ENCODE results near the gene MYEOV.

DNA sequence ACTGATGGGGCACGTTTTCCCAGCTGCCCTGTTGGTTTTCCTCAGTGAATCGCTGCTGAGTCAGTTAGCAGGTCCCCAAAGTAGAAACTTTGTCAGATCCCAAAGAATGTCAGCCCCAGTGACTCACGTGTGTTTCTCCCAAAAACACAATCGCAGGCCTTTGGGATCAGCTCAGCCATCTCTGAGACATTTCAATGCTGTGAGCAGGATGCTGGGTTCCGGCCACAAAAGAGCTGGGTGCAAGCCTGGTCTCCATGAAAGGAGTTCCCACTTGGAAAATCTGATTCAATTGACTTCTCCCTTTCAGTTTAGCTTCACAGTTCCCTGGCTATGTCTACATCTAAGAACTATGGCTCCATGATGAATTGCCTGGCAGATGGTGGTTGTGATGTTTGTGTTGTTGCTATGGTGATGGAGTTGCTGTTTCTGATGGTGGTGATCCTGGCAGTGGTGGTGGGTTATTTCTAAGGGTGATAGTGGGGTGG lies 28.0 kb downstream of the MYEOV start:
- TF ChIP-seq, protein P1, sequence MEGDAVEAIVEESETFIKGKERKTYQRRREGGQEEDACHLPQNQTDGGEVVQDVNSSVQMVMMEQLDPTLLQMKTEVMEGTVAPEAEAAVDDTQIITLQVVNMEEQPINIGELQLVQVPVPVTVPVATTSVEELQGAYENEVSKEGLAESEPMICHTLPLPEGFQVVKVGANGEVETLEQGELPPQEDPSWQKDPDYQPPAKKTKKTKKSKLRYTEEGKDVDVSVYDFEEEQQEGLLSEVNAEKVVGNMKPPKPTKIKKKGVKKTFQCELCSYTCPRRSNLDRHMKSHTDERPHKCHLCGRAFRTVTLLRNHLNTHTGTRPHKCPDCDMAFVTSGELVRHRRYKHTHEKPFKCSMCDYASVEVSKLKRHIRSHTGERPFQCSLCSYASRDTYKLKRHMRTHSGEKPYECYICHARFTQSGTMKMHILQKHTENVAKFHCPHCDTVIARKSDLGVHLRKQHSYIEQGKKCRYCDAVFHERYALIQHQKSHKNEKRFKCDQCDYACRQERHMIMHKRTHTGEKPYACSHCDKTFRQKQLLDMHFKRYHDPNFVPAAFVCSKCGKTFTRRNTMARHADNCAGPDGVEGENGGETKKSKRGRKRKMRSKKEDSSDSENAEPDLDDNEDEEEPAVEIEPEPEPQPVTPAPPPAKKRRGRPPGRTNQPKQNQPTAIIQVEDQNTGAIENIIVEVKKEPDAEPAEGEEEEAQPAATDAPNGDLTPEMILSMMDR (IDR thresholded peaks at IDR 0.05; ENCODE audit: low read depth, low read length, missing input control): no peak
- TF ChIP-seq, protein P2, sequence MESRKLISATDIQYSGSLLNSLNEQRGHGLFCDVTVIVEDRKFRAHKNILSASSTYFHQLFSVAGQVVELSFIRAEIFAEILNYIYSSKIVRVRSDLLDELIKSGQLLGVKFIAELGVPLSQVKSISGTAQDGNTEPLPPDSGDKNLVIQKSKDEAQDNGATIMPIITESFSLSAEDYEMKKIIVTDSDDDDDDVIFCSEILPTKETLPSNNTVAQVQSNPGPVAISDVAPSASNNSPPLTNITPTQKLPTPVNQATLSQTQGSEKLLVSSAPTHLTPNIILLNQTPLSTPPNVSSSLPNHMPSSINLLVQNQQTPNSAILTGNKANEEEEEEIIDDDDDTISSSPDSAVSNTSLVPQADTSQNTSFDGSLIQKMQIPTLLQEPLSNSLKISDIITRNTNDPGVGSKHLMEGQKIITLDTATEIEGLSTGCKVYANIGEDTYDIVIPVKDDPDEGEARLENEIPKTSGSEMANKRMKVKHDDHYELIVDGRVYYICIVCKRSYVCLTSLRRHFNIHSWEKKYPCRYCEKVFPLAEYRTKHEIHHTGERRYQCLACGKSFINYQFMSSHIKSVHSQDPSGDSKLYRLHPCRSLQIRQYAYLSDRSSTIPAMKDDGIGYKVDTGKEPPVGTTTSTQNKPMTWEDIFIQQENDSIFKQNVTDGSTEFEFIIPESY (IDR thresholded peaks at IDR 0.05): no peak
- no peak for TF ChIP-seq TAF1 (conservative IDR thresholded peaks at IDR 0.05)
- TF ChIP-seq SP1 (IDR thresholded peaks at IDR 0.05): no peak
- TF ChIP-seq, protein P3, sequence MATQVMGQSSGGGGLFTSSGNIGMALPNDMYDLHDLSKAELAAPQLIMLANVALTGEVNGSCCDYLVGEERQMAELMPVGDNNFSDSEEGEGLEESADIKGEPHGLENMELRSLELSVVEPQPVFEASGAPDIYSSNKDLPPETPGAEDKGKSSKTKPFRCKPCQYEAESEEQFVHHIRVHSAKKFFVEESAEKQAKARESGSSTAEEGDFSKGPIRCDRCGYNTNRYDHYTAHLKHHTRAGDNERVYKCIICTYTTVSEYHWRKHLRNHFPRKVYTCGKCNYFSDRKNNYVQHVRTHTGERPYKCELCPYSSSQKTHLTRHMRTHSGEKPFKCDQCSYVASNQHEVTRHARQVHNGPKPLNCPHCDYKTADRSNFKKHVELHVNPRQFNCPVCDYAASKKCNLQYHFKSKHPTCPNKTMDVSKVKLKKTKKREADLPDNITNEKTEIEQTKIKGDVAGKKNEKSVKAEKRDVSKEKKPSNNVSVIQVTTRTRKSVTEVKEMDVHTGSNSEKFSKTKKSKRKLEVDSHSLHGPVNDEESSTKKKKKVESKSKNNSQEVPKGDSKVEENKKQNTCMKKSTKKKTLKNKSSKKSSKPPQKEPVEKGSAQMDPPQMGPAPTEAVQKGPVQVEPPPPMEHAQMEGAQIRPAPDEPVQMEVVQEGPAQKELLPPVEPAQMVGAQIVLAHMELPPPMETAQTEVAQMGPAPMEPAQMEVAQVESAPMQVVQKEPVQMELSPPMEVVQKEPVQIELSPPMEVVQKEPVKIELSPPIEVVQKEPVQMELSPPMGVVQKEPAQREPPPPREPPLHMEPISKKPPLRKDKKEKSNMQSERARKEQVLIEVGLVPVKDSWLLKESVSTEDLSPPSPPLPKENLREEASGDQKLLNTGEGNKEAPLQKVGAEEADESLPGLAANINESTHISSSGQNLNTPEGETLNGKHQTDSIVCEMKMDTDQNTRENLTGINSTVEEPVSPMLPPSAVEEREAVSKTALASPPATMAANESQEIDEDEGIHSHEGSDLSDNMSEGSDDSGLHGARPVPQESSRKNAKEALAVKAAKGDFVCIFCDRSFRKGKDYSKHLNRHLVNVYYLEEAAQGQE (IDR thresholded peaks at IDR 0.05): no peak
- no peak for TF ChIP-seq YY1 (IDR thresholded peaks at IDR 0.05)
- TF ChIP-seq, protein P4, sequence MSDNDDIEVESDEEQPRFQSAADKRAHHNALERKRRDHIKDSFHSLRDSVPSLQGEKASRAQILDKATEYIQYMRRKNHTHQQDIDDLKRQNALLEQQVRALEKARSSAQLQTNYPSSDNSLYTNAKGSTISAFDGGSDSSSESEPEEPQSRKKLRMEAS (IDR thresholded peaks at IDR 0.05): no peak
